ENCODE measurements around the gene CGB7. TPM values are rescaled to one million over a fixed set of nuclear protein-coding genes. Genes with fewer than 3 reads are reported as not detected.
"Not testable (repeated sequence)": the region's sequence is repeated elsewhere in the genome, so short reads cannot be mapped to it uniquely, and the experiment has no call there.

The CGB7 gene
- total RNA-seq, 1 donor from 2014 or later, result not detected

DNA sequence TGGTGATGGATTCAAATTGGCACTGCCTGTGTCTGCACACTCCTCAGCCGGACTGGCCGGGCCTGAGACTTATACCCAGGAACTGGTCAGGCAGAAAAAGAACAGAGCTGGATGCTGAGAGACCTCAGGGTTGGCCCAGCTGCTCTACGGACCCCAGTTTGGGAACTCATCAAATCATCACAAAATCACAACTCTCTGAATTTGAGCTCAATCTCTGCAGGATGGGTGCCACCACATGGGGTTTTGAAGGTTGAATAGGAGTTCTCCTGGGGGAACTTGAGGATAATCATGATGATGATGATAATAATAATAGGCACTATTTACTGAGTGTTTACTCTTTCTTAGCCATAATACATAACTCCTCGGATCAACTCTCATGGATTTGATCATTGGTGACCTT is 14.9 kb downstream of the CGB7 start:
- not testable (repeated sequence) for H3F3A ChIP-seq (ENCODE audit: low read depth); H3K4me1 ChIP-seq; H2AFZ ChIP-seq (replicated peaks); H3K36me3 ChIP-seq; H3K9me3 ChIP-seq (ENCODE audit: low read depth); H3K4me1 Mint-ChIP-seq; H3K36me3 Mint-ChIP-seq; H4K20me1 ChIP-seq (ENCODE audit: low read depth); H3K27ac Mint-ChIP-seq; H3K9ac ChIP-seq; DNase-seq (ENCODE audit: low spot score); H3K27ac ChIP-seq; H3K4me3 ChIP-seq; H3K4me3 Mint-ChIP-seq; H3K27me3 Mint-ChIP-seq (ENCODE audit: insufficient read depth, low read depth); H3K4me2 ChIP-seq; H3K27me3 ChIP-seq; H3K79me2 ChIP-seq (ENCODE audit: low read depth); H3K9me3 Mint-ChIP-seq

DNA sequence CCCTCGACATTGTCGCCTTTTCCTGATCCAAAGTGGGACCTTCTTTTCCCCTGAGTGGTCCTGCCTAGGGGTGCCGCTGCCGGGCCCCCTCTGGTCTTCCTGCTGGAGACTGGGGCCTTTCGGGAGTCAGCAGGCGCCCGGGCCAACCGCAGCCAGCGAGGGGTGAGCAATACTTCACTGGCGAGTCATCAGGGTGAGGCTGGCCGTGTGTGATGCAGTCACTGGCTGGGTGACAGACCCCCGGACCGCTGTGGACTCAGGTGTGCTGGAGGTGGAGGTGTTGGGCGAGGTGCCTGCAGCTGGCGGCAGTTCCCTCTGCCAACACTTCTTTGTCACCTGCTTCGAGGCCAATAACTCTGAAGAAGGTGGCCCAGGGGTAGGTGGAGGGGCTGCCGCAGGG is 15.4 kb downstream of the CGB7 start:
- H3K9me3 ChIP-seq (ENCODE audit: low read depth), result no peaks in the 10 kb centered on the region
- no peak overlapping the region for H3K27ac ChIP-seq
- no peak overlapping the region for H3K4me2 ChIP-seq
- no peaks in the 10 kb centered on the region for H3K9me3 Mint-ChIP-seq
- H3K36me3 Mint-ChIP-seq, result no peaks in the 10 kb centered on the region
- H3F3A ChIP-seq (ENCODE audit: low read depth), result no peaks in the 10 kb centered on the region
- no peaks in the 10 kb centered on the region for H3K4me1 ChIP-seq
- H3K4me3 Mint-ChIP-seq, result no peak overlapping the region
- no peak for DNase-seq (ENCODE audit: low spot score)
- peaks cover 8% of the 10 kb centered on the region for H3K27me3 Mint-ChIP-seq (ENCODE audit: insufficient read depth, low read depth)
- H3K27ac Mint-ChIP-seq, result no peak overlapping the region
- no peak overlapping the region for H3K4me3 ChIP-seq
- H2AFZ ChIP-seq (replicated peaks), result no peak overlapping the region
- no peaks in the 10 kb centered on the region for H3K79me2 ChIP-seq (ENCODE audit: low read depth)
- no peaks in the 10 kb centered on the region for H3K36me3 ChIP-seq
- TF ChIP-seq, protein P1, sequence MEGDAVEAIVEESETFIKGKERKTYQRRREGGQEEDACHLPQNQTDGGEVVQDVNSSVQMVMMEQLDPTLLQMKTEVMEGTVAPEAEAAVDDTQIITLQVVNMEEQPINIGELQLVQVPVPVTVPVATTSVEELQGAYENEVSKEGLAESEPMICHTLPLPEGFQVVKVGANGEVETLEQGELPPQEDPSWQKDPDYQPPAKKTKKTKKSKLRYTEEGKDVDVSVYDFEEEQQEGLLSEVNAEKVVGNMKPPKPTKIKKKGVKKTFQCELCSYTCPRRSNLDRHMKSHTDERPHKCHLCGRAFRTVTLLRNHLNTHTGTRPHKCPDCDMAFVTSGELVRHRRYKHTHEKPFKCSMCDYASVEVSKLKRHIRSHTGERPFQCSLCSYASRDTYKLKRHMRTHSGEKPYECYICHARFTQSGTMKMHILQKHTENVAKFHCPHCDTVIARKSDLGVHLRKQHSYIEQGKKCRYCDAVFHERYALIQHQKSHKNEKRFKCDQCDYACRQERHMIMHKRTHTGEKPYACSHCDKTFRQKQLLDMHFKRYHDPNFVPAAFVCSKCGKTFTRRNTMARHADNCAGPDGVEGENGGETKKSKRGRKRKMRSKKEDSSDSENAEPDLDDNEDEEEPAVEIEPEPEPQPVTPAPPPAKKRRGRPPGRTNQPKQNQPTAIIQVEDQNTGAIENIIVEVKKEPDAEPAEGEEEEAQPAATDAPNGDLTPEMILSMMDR (IDR thresholded peaks at IDR 0.05), result no peak
- no peak for TF ChIP-seq EZH2phosphoT487 (IDR thresholded peaks at IDR 0.05)
- TF ChIP-seq EZH2 (IDR thresholded peaks at IDR 0.05), result no peak
- no peaks in the 10 kb centered on the region for H4K20me1 ChIP-seq (ENCODE audit: low read depth)
- H3K27me3 ChIP-seq, result no peaks in the 10 kb centered on the region
- H3K9ac ChIP-seq, result no peak overlapping the region
- H3K4me1 Mint-ChIP-seq, result peaks cover 5% of the 10 kb centered on the region

DNA sequence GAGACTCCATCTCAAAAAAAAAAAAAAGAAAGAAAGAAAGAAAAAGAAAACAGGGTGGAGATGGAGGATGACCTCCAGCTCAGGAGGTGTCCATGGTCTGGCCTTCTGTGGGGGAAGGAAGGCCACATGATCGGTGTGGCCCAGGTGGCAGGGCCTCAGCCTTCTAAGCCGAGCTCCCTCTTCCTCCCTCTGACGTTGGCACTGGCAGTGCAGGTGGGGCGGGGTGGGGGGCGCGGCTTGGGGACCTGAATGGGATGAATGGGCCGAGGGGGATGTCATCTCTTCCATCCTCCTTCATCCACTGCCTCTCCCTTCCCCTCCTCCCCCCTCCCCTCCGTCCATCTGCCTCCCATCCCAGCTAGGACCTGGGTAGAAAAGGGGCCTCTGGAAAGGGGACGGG is 17.8 kb downstream of the CGB7 start:
- H3K79me2 ChIP-seq (ENCODE audit: low read depth); H3K4me3 ChIP-seq; H3K4me1 ChIP-seq; H3K9me3 ChIP-seq (ENCODE audit: low read depth); H3K27ac ChIP-seq; H3K4me1 Mint-ChIP-seq; H4K20me1 ChIP-seq (ENCODE audit: low read depth); H3K4me2 ChIP-seq; DNase-seq (ENCODE audit: low spot score); H3K27ac Mint-ChIP-seq; H3K36me3 ChIP-seq; H3K36me3 Mint-ChIP-seq; H3F3A ChIP-seq (ENCODE audit: low read depth); H3K4me3 Mint-ChIP-seq; H3K27me3 ChIP-seq; H3K27me3 Mint-ChIP-seq (ENCODE audit: insufficient read depth, low read depth); H3K9me3 Mint-ChIP-seq; H3K9ac ChIP-seq; H2AFZ ChIP-seq (replicated peaks): not testable (repeated sequence)

DNA sequence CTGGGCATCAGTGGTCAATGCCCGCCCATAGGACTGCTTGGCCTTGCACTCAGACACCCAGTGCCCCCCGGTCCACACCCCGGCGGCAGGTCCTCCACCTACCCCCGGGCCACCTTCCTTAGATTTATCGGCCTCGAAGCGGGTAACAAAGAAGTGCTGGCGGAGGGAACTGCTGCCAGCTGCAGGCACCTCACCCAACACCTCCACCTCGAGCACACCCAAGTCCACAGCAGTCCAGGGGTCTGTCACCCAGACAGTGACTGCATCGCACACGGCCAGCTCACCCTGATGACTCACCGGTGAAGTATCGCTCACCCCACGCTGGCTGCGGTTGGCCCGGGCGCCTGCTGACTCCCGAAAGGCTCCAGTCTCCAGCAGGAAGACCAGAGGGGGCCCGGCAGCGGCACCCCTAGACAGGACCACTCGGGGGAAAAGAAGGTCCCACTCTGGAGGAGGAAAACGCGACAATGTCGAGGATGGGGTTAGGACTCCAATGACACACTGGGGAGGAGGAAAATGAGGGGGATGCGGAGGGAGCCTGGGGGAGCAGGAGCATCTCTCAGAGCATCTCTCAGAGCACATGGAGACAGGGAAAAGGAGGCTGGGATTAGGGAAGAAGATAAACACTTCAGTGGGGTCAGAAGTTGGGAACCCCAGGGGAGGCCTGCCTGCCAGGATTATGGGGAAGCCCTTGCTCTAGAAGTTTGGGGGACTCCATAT is 18.8 kb downstream of the CGB7 start:
- not testable (repeated sequence) for H3K79me2 ChIP-seq (ENCODE audit: low read depth); H3K4me3 Mint-ChIP-seq; H3K27ac ChIP-seq; DNase-seq (ENCODE audit: low spot score); H3K4me3 ChIP-seq; H3K36me3 ChIP-seq; H3K4me1 Mint-ChIP-seq; H3K27ac Mint-ChIP-seq; H3K9me3 ChIP-seq (ENCODE audit: low read depth); H3K9me3 Mint-ChIP-seq; H3K27me3 ChIP-seq; H3K4me2 ChIP-seq; H2AFZ ChIP-seq (replicated peaks); H3K27me3 Mint-ChIP-seq (ENCODE audit: insufficient read depth, low read depth); H3F3A ChIP-seq (ENCODE audit: low read depth); H3K9ac ChIP-seq; H3K4me1 ChIP-seq; H4K20me1 ChIP-seq (ENCODE audit: low read depth); H3K36me3 Mint-ChIP-seq

DNA sequence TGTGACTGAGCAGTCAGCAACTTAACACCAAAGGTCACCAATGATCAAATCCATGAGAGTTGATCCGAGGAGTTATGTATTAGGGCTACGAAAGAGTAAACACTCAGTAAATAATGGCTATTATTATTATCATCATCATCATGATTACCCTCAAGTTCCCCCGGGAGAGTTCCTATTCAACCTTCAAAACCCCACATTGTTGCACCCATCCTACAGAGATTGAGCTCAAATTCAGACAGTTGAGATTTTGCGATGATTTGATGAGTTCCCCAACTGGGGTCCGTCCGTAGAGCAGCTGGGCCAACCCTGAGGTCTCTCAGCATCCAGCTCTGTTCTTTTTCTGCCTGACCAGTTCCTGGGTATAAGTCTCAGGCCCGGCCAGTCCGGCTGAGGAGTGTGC is 19.4 kb downstream of the CGB7 start:
- H3K27me3 Mint-ChIP-seq (ENCODE audit: insufficient read depth, low read depth); H2AFZ ChIP-seq (replicated peaks); DNase-seq (ENCODE audit: low spot score); H3K36me3 Mint-ChIP-seq; H3F3A ChIP-seq (ENCODE audit: low read depth); H3K27ac Mint-ChIP-seq; H3K9ac ChIP-seq; H3K27ac ChIP-seq; H3K4me1 ChIP-seq; H3K27me3 ChIP-seq; H3K4me3 ChIP-seq; H3K9me3 Mint-ChIP-seq; H3K9me3 ChIP-seq (ENCODE audit: low read depth); H3K4me1 Mint-ChIP-seq; H3K4me2 ChIP-seq; H4K20me1 ChIP-seq (ENCODE audit: low read depth); H3K4me3 Mint-ChIP-seq; H3K79me2 ChIP-seq (ENCODE audit: low read depth); H3K36me3 ChIP-seq: not testable (repeated sequence)

All from neural progenitor cell (in vitro differentiated cells).